ENCODE data around the gene SAA1.

- no peak for TF ChIP-seq CTCF (IDR thresholded peaks at IDR 0.05)
- no peak for TF ChIP-seq POLR2A (IDR thresholded peaks at IDR 0.05)
Measured at GRCh38 chr11:18299721-18300120, 33.7 kb downstream of the SAA1 start.
